Panc1 (cell line): ENCODE data around the gene GATA5.

Experiments
- POLR2AphosphoS5 ChIP-seq: IDR thresholded peaks from 2 replicates; pipeline ENCODE4 v1.6.1; 2012; ENCODE audit warnings: mild to moderate bottlenecking, low read depth, low read length, moderate library complexity
- SIN3A ChIP-seq: IDR thresholded peaks from 2 replicates; pipeline ENCODE4 v1.6.1; 2012; ENCODE audit warnings: low read depth, mild to moderate bottlenecking, low read length, moderate library complexity, borderline replicate concordance; ENCODE audit not compliant: insufficient read depth
- TCF7L2 ChIP-seq: IDR thresholded peaks from 2 replicates; pipeline ENCODE4 v1.6.1; 2011; ENCODE audit warnings: mild to moderate bottlenecking, low read depth, low read length, inconsistent platforms
- TF ChIP-seq, protein P1 (sequence below), 2 experiments: IDR thresholded peaks; 2 replicates each; pipeline ENCODE4 v1.6.1; 2011 to 2012; ENCODE audit warnings: low read depth in 2 of 2, control low read depth in 1 of 2, low read length in 1 of 2, mild to moderate bottlenecking in 1 of 2, moderate library complexity in 1 of 2; ENCODE audit not compliant: insufficient read depth in 1 of 2
- TF ChIP-seq, protein P2 (sequence below): fragments of 450-650 bp; IDR thresholded peaks from 2 replicates; pipeline ENCODE4 v1.5.1; 2017; ENCODE audit warnings: mild to moderate bottlenecking

DNA sequence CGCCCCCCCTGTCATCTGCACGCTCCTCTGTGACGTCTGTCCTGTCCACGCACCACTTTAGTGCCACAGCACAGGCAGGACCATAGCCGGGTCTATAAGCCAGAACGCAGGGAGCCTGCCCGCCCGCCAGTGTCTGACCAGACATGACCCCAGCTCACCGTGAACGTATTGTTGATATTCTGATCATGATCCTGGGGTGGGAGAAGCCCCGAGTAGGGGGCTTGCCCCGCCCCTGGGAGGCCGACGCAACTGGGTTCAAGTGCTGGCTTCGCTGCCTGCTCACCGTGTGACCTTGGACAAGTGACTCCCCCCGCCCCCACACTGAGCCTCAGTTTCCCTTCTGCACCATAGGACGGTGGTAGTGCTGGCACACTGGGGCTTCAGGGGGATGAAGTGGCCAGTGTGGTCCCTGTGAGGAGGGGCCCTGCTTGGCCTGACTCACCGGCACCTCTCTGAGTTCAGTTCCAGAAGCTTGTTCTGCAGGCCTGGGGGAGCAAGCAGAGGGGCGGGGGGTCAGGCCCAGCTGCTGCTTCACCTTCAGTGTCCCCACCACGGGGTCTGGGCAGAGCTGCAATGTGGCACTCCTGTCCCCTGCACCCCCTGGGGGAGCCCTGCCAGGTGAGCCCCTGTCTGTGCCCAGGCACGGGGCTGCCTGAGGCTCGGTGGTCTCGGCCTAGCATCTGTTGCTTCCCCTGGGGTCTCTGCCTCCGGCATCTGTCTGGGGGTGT, 57.6 kb downstream of the GATA5 start:
- no peak for TF ChIP-seq POLR2AphosphoS5
- TF ChIP-seq, protein P1, sequence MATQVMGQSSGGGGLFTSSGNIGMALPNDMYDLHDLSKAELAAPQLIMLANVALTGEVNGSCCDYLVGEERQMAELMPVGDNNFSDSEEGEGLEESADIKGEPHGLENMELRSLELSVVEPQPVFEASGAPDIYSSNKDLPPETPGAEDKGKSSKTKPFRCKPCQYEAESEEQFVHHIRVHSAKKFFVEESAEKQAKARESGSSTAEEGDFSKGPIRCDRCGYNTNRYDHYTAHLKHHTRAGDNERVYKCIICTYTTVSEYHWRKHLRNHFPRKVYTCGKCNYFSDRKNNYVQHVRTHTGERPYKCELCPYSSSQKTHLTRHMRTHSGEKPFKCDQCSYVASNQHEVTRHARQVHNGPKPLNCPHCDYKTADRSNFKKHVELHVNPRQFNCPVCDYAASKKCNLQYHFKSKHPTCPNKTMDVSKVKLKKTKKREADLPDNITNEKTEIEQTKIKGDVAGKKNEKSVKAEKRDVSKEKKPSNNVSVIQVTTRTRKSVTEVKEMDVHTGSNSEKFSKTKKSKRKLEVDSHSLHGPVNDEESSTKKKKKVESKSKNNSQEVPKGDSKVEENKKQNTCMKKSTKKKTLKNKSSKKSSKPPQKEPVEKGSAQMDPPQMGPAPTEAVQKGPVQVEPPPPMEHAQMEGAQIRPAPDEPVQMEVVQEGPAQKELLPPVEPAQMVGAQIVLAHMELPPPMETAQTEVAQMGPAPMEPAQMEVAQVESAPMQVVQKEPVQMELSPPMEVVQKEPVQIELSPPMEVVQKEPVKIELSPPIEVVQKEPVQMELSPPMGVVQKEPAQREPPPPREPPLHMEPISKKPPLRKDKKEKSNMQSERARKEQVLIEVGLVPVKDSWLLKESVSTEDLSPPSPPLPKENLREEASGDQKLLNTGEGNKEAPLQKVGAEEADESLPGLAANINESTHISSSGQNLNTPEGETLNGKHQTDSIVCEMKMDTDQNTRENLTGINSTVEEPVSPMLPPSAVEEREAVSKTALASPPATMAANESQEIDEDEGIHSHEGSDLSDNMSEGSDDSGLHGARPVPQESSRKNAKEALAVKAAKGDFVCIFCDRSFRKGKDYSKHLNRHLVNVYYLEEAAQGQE (IDR thresholded peaks at IDR 0.05; ENCODE audit: insufficient read depth in 1 of 2, low read depth in 2 of 2, low read length in 1 of 2), result no peak
- TF ChIP-seq, protein P2, sequence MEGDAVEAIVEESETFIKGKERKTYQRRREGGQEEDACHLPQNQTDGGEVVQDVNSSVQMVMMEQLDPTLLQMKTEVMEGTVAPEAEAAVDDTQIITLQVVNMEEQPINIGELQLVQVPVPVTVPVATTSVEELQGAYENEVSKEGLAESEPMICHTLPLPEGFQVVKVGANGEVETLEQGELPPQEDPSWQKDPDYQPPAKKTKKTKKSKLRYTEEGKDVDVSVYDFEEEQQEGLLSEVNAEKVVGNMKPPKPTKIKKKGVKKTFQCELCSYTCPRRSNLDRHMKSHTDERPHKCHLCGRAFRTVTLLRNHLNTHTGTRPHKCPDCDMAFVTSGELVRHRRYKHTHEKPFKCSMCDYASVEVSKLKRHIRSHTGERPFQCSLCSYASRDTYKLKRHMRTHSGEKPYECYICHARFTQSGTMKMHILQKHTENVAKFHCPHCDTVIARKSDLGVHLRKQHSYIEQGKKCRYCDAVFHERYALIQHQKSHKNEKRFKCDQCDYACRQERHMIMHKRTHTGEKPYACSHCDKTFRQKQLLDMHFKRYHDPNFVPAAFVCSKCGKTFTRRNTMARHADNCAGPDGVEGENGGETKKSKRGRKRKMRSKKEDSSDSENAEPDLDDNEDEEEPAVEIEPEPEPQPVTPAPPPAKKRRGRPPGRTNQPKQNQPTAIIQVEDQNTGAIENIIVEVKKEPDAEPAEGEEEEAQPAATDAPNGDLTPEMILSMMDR, result no peak
- TF ChIP-seq TCF7L2, result no peak
- TF ChIP-seq SIN3A, result no peak
